ENCODE results near the gene ABCA9.
"Not testable (repeated sequence)": the region's sequence is repeated elsewhere in the genome, so short reads cannot be mapped to it uniquely, and the experiment has no call there.

The ABCA9 gene

DNA sequence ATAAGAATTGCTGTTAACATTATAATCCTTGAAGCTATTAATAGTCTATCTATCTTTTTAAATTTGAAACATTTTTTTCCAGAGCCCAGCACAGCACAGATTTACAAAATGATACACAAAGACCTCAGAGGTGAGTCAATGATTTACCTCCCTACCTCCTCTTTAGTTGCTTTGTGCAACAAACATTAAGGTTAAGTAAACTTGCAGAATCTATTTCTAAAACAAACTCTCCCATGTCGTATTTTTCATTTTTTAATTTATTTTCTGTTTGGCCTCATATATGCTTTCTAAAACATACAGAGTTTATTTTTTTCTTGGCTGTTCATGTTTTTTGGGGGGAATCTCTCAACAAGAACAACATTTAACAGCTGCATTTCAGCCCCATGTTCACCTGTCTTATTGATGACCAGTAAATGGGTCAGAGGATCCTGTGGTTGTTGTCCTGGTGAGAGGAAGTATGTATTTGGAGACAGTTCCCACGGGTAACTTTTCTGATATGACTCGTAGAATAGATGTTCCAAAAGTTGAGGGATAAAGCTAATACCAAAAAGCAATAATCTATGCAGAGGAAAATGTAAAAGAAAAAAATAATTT is 42.6 kb downstream of the ABCA9 start:
- no peak for DNase-seq

DNA sequence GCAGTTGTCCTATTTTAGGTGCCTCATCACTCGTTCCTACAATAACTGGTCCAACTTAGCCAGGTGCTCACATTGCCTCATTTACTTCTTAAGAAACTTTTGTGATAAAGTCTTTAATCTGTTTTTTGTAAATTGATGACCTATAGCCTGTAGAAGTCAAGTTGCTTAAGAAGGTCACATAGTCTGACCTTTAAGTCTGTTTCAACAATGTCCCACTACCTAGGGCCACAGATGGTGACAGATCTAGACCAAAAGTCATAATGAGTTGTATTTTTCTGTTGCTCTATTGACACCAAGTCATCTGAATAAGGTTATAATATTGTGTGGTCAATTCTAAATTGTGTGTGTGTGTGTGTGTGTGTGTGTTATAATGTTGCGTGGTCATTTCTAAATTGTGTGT is 45.1 kb downstream of the ABCA9 start:
- no peak for DNase-seq

DNA sequence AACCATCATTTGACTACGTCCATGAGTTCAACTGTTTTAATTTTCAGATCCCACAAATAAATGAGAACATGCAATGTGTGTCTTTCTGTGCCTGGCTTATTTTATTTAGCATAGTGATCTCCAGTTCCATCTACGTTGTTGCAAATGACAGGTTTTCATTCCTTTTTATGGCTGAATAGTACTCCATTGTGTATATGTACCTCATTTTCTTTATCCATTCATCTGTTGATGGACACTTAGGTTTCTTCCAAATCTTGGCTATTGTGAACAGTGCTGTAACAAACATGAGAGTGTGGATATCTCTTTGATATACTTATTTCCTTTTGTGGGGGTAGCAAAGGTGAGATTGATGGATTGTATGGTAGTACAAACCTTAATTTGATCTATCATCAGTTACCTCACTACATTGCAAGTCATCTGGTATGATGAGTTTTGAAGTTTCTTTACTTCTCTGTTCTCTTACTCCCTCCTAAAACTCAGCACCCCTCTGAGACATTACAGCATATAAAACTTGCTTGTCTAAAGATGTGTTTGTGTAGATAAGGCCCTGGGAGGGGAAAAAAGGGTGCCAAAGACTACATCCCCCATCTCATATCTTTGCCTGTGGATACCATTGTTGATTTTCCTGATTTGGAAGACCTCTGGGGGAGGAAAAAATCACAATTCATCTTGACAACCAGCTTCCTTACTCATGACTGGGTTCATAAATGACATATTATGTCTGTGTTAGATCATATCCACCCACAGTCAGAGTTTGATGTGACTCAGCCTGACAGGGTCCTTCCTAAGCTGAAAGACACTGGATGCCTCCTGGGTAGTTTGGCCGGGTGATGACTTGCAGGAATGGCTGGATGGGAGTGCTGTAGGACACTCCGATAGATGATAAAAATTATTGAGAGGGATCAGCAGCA is 47.6 kb downstream of the ABCA9 start:
- no peak for DNase-seq

DNA sequence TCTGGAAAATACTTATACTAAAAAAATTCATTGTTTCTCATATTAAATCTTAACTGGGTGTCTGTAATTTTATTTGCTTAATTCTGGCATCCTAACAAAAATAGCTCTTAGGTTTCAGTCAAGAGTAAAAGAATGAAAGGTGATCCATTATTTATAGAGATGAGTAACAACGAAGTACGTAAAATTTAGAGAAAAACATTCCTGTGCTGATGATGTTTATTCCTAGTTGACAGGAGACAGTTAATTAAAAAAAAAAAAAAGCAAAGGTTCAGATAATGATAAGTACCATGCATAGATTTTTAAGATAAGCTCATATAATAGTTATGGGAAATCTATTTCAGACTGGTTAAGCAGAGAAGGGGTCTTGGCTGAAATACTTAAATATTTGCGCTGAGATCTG is 50.8 kb downstream of the ABCA9 start:
- DNase-seq, result no peak

DNA sequence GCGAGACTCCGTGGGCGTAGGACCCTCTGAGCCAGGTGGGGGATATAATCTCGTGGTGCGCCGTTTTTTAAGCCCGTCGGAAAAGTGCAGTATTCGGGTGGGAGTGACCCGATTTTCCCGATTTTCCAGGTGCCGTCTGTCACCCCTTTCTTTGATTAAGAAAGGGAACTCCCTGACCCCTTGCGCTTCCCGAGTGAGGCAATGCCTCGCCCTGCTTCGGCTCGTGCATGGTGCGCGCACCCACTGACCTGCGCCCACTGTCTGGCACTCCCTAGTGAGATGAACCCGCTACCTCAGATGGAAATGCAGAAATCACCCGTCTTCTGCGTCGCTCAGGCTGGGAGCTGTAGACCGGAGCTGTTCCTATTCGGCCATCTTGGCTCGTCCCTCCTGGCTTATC is 56.0 kb downstream of the ABCA9 start:
- DNase-seq, result not testable (repeated sequence)

DNA sequence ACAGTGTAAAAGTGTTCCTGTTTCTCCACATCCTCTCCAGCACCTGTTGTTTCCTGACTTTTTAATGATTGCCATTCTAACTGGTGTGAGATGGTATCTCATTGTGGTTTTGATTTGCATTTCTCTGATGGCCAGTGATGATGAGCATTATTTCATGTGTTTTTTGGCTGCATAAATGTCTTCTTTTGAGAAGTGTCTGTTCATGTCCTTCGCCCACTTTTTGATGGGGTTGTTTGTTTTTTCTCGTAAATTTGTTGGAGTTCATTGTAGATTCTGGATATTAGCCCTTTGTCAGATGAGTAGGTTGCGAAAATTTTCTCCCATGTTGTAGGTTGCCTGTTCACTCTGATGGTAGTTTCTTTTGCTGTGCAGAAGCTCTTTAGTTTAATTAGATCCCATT is 61.0 kb downstream of the ABCA9 start:
- DNase-seq, result not testable (repeated sequence)

DNA sequence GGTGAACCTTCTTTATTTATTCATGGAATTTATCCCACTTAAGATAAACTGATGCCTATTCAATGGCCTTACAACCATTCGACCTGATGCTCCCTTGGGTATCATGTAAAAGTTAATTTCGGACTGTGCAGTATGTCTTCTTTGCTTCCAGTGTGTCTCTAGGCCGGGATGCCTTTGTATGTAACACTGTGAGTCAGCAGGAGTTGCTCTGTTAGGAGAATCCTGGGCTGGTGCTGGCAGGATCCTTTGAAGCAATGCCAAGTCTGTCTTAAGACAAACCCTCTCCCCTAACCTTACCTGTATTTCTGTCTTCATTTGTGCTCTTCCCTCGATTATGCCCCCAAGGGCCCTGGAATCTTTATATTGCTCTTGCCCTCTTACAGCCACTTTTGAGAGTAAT is 67.6 kb downstream of the ABCA9 start:
- DNase-seq, result no peak

DNA sequence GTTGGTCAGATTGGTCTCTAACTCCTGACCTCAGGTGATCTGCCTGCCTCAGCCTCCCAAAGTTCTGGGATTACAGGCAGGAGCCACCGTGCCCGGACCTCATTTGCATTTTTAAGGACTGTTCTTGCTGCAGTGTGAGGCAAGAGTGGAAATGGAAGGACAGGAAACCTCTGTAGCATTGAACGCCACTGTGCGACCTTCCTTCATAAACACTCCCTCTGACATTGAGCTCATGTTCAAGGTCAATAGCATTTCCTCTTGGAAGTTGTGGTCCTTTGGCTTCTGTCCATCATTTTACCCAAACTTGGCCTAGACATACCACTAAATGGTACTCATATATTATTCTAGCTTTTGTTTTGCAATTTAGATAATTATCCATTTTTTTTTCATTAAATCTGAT is 72.8 kb downstream of the ABCA9 start:
- no peak for DNase-seq

DNA sequence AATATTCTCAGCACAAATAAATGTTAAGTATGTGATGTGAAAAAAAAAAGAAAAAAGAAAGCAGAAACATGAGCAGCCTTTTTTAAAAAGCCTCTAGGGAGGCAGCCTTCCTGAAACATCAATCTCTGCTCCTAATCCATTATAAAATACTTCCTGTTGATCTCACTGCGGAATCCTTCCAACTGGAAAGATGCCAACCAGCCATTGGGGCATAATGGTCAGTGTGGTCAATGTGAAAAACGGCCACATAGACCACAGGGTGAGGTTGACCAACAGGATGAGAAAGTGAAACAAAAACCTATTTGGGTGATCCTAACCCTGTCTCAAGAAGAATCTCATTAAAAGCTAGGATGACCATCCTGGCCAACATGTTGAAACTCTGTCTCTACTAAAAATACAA is 79.4 kb downstream of the ABCA9 start:
- DNase-seq, result no peak

DNA sequence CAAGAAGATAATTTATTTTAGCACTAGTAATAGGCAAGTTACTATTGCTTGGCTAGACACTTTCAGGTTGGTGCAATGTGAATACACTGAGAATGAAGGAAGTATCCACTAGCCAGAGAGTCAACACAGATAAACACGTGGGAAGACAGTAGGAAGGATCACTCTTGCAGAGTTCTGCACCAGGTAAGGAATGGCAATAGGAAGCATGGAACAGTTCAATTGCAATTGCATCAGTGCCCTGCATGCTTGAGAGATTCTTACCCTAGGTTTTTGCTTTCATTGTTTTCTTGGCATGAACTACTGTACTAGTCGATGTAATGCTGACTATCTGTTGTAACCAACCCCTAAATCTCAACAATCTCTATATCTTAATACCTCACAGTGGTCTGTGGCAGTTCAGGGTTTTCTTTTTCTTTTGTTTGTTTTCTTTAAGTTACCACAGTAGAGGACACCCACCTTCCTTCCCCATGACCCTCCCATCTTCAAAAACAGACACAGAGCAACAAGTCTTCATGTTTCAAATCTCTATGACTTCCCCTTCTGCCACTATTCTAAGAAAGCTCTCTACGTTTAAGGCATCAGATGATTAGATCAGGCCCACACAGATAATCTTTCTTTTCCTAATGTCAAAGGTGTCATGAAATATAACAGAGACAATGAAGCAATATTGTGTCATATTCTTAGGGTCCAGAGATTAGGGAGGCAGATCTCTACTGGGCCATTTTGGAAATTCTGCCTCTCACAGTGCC is 87.5 kb downstream of the ABCA9 start:
- no peak for DNase-seq

DNA sequence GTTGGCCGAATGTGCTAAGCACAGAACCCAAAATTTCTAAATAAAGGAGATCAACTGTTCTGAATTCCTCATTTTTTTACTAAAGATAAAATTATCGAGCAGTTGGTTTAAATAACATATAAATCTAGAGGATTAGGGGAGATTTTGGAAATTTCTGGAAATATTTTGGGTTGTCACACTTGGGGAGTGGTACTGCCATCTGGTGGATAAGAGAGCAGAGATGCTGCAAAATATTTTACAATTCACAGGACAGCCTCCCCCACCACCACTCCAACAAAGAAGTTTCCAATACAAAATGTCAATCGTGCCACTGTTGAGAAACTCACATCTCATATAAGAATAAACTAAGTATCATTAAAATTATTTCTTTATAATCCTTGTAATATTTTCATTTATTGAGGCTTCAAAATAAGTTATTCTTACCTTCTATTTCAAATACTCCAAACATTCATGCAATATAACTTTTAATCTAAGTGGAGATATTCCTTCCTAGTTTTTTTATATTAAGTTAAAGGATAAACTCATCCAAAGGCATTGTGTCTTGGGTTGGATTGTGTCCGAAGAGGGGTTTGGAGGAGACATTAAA is 88.5 kb downstream of the ABCA9 start:
- no peak for DNase-seq

DNA sequence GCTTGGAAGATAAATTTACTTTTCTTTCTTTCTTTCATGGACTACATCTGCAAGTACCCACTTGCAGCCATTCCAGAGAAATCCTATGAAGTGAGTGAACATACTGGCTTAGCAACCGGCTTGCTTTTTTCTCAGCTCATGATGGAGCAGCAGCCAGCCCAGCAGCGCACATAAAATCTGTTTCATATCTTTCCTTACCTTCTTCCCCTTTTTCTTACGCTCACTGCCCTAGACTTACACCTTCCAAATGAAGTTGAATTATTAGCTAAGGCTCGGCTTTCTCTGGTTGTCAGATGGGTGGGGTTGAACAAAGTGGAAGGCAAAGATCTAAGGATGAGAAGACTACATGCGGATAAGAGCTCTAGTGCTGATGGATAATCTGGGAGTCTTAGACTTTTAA is 91.6 kb downstream of the ABCA9 start:
- DNase-seq, result no peak

DNA sequence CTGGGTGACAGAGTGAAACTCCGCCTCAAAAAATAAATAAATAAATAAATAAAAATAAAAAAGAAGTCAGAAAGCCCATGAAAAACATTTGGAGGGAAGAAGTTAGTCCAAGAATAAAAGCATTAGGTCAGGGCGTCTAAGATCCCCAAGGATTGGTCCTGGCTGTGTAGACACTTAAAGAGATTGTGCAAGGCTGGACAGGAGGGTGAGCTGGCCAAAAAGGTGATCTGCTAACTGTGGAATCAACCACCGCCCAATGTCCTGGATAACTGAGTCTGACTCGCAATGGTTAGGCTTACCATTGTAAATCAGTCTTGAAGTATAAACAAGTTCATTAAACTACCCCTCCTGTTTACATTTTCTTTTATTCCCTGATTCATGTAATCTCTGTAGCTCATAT is 96.8 kb downstream of the ABCA9 start:
- no peak for DNase-seq

DNA sequence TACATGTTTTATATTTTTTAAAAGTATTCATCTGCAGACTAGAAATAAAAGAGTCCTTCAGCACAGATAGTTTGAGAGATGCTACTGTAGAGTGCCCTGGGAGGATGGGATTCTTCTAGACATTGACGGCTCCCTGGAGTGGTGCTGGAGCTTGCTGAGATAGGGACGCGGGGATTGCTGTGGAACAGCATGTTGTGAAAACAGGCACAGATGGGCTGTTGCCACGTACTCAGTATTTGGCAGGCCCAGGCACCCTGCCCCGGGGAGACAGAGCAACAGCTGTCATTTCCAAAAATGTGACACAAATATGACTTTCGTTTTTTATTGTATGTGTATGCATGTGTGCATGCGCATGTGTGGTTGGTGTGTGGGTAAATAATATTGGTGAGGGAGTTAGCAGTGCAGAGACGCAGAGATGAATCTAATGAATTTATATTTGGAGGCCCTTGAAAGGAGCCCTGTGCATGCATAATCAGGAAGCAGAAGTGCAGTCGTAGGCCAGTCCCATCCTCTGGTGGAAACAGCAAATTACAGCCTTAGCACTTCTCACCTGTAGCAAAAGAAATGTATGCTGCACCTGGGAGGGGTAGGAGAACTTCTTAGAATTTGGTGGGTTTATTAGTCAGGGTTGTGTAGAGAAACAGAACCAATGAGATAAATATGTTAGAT is 99.4 kb downstream of the ABCA9 start:
- DNase-seq, result peak; percentile 33 to 49

DNA sequence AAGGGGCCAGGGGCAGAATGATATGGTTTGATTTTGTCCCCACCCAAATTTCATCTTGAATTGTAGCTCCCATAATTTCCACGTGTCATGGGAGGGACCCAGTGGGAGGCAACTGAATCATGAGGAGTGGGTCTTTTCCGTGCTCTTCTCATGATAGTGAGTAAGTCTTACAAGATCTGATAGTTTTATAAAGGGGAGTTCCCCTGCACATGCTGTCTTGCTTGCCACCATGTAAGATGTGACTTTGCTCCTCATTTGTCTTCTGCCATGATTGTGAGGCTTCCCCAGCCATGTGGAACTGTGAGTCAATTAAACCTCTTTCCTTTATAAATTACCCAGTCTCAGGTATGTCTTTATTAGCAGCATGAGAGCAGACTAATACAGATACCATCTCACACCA is 101.6 kb downstream of the ABCA9 start:
- DNase-seq, result not testable (repeated sequence)

DNA sequence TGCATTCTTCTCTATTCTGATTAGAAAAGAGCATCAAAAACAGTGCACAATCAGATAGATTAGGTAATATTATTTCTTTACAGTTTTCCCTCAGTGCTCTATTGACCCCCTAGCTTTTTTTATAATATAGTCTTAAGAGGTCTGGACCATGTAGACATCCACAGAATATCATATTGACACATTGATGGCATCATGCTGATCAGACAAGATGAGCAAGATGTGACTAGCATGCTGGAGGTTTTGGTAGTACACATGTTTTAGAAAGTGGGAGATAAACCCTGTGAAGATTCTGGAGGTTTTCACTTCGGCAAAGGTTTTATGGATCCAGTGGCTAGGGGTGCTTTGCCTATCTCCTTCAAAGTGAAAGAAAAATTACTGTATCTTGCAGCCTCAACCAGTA is 102.8 kb downstream of the ABCA9 start:
- no peak for DNase-seq

DNA sequence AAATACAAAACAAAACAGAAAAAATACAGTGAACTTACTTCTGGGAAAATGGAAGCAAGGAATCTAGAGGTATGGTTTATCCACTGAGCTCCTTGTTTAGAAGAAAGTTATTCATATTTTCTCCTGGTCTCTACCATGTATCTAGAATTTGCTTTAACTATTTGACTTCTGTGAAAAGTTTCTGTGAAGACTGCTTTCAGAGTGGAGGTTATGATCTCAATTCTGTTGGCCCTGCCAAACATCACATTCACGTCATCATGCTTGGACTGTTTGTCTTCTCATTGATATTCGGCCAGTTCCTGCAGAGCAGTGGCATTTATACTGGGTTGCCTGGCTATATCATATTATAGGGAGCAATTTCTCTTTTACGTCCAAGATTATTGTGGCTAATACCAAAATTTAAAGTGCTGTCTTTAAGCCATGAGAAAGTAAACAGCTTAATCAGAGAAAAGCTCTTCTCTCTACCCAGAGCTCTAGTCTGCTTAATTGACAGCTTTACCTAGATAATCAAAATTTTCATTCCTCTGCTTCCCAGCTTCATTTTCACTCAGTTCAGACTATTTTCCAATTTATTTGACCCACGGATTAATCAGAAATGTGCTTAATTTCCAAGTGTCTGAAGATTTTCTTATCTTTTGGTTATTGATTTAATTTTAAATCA is 105.4 kb downstream of the ABCA9 start, which contains the start of gene ABCA8:
Gene ABCA8, minus strand, starts transcription at position 212 of the 661 bp plus-strand sequence. CDS start 13,358 bp downstream, outside the sequence.
- no peak for DNase-seq

DNA sequence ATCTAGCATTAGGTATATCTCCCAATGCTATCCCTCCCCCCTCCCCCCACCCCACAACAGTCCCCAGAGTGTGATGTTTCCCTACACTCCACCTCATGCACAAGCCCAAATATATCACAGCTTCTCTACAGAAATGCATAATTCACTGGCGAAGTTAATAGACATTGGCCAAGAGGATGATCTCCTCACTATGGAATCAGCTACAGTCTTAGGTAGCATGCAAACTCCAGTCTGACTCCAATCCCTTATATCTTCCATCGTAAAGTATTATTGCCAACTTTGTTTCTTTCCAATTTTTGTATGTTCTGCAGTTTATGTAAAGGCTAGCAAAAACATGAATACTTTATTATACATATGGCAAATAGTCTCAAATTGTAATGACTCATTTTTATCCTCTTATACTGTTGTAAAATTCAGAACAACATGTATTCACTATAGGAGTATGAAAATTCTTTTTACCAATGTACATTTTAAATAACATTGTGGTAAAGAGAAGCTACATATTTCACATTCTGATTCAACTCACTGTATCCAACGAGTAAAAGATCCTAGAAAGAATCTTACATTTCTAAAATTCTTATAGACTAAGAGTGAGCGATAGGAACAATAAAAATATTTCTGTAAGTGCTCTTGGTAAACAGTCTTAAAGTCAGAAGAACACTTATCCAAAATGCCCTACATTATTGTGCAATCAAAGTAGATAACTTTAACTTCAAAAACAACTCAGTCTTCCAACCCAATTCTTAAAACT is 106.4 kb downstream of the ABCA9 start:
- DNase-seq, result no peak

DNA sequence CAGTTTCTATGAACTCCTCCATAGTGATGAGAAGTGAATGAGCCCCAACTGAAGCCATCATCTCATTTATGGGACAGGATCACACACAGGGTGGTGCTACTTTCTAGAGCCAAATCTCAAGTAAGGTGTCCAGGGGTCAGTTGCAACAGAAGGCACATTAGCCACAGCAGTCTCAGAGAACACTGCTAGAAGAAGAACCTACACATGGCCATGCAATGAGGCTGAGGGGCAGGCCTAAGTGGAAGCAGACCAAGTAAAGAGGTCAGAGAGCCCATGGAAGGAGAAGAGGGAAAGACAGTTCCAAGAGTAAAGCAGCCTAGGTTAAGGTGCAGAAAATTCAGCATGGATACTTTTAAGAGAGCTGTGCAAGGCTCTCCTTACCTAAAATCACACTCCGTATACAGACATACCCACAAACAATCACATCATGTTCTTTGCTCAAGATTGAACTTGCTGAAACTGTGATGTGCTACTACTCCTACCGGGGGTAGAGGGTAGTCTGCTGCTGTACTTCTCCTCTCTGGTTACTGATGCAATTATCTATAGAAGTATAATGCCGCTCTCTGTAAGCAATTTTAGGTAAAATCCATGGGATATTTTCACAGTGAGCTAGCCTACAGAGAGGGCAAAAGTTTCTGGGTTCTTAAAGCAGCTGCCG is 107.3 kb downstream of the ABCA9 start:
- DNase-seq, result no peak

DNA sequence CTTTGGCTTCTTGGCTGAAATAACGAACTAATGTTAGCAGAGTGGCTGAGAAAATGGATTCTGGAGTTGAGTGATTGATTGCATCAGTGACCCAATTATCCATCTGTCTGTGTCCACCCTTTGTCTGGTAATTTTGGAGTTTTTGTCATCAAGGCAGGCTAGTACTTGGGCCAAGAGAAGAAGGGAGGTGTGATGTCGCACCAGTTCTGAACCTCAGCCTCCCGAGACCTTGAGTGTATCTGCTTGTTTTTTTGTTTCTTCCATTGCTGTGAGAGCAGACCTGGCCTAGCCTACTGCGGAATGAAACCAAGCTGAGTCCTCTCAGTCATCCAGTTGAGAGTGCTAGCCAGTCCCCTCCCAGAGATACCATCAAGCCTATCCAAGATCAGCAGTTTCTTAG is 110.0 kb downstream of the ABCA9 start:
- no peak for DNase-seq

DNA sequence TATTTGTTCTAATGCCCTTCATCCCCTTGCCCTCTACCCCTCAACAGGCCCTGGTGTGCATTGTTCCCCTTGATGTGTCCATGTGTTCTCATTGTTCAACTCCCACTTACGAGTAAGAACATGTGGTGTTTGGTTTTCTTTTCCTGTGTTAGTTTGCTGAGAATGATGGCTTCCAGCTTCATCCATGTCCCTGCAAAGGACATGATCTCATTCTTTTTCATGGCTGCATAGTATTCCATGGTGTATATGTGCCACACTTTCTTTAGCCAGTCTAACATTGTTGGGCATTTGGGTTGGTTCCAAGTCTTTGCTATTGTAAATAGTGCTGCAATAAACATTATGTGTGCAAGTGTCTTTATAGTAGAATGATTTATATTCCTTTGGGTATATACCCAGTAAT is 112.9 kb downstream of the ABCA9 start:
- DNase-seq, result not testable (repeated sequence)
